OCI-LY3 (cell line): ENCODE data around the gene FGGY.

ENCODE experiments used
- EZH2phosphoT487 ChIP-seq: fragments of 200-600 bp; shearing (Covaris generic); IDR thresholded peaks from 2 replicates; pipeline ENCODE4 v1.6.1; 2018; ENCODE audit warnings: antibody characterized with exemption, mixed run types, low read depth
- TF ChIP-seq, protein P1 (sequence below): fragments of 200-600, 300-600 bp; sonication (generic); IDR thresholded peaks from 2 replicates; pipeline ENCODE4 v1.5.1; 2014; ENCODE audit warnings: antibody characterized with exemption, low read length, low read depth

DNA sequence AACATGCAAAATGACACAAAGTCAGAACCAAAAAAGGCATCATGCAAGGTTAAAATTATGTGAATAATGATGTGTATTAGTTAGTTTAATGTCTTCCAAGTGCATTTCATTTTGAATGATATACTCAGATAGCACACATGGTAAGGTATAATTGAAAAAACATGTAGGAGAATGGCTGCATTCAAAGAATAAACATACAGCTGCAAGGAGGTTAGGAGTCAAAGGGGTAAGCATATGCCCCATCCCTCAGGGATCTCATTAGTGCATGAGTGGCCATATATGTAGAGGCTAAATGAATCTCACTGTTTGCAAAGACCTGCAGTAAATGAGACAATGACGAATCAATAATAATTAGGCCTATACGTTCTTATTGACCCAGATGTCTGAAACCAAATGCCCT lies 338.2 kb downstream of the FGGY start:
- TF ChIP-seq, protein P1, sequence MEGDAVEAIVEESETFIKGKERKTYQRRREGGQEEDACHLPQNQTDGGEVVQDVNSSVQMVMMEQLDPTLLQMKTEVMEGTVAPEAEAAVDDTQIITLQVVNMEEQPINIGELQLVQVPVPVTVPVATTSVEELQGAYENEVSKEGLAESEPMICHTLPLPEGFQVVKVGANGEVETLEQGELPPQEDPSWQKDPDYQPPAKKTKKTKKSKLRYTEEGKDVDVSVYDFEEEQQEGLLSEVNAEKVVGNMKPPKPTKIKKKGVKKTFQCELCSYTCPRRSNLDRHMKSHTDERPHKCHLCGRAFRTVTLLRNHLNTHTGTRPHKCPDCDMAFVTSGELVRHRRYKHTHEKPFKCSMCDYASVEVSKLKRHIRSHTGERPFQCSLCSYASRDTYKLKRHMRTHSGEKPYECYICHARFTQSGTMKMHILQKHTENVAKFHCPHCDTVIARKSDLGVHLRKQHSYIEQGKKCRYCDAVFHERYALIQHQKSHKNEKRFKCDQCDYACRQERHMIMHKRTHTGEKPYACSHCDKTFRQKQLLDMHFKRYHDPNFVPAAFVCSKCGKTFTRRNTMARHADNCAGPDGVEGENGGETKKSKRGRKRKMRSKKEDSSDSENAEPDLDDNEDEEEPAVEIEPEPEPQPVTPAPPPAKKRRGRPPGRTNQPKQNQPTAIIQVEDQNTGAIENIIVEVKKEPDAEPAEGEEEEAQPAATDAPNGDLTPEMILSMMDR = no peak
- no peak for TF ChIP-seq EZH2phosphoT487
